Fibroblast of skin of right biceps (primary cell): ENCODE measurements around the gene ATG7.

Experiments
- DNase-seq: peaks from one replicate; pipeline ENCODE4 v3.0.0-alpha.2; 2013

ATG7 gene

GRCh38 chr3:11556851-11557644 is 284.9 kb downstream of the ATG7 start:
- peak; percentile 90 for DNase-seq

DNA sequence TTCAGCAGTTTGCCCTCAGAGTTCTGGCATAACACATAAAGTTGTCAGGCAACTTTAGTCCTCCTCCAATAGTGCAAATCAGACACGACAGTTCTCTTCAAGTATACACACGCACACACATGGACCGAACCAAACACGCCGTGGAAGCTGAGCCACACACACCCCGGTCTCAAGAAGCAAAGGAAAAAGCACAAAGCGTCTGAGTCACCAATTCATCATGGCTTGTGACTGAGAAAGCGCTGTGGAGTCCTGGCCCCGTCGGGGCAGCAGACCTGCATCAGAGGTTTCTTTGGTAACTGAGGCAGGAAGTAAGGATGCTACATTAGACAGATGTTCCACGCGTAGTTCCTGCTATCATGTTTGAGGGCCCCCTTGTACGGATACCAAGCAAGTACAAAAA is 285.8 kb downstream of the ATG7 start:
- peak; percentile 89 for DNase-seq

GRCh38 chr3:11558411-11558903 is 286.3 kb downstream of the ATG7 start:
- no peak for DNase-seq

DNA sequence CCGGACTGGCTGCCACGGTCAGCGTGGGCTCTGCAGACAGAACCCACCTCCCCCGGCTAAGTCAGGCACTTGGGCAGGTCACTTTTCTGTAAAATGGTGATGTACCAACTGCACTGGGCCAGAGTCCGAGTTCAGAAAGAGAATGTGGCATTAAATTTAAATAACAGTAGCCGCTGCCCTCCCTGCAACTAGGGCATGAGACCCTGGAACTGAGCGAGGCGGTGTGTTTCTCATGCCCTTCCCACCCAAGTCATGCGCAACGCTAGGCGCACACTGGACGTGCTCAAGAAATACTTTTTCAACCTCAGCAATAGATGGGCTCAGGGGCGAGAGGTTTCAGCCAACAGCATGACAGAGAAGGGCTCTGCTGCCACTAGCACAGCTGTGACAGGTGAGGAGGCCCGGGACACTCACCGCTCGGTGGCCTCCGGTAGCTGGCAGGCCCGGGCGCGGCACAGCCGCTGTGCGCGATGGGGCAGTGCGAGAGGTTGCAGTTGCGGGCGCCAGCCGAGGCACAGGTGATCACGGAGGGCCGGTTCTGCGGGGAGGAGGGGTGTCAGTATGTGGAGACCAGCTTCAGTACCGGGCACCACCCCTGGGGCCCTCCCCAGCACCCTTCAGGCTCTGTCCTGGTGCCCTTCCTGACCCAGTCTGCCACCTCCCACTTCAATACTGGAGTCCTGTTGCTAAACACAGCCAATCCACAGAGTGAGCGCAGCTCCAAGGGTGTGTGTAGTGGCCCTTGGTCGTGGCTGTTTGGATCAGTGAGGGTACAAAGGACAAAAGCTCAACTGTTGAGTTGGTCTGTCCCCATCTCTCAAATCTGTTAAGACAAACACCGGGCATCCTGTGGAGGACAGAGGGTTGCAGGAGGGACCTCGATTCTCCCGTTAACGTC is 287.0 kb downstream of the ATG7 start:
- no peak for DNase-seq

DNA sequence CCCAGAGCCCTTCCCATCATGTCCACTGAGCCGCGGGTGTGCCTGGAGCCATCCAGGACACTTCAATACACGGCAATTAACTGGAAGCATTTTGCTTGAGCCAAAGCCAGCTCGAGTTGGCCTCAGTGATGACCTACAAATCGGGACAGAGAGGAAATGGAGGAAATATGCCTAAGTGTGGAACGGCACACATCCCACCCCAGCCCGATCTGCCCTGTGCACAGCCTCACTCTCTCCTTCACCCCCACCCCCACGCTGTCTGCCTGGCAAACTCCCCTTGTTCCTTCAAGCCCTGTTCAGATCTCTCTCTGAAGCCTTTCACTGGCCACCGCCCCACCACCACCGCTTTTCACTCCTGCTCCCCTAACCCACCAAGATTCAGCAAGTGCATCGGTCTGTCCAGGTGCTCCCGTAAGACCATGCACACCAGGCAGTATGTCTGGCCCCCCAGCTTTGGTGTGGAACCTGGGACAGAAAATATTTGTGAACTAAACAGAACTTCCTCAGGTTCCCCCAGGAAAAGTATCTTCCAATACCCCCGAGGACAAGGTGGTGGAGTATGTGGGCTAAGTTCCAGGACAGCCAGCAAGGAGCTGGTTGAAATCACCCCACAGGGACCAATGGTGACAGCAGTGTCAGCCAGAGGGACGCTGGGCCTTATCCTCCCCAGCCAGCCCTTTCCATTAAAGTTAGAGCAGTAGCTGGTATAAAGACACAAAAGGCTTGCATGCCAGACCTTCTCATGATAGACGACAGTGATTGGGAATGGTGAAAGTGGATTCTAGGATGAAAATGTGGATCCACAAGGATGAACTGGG is 287.8 kb downstream of the ATG7 start:
- DNase-seq = no peak

GRCh38 chr3:11560746-11561145 is 288.5 kb downstream of the ATG7 start:
- no peak for DNase-seq

DNA sequence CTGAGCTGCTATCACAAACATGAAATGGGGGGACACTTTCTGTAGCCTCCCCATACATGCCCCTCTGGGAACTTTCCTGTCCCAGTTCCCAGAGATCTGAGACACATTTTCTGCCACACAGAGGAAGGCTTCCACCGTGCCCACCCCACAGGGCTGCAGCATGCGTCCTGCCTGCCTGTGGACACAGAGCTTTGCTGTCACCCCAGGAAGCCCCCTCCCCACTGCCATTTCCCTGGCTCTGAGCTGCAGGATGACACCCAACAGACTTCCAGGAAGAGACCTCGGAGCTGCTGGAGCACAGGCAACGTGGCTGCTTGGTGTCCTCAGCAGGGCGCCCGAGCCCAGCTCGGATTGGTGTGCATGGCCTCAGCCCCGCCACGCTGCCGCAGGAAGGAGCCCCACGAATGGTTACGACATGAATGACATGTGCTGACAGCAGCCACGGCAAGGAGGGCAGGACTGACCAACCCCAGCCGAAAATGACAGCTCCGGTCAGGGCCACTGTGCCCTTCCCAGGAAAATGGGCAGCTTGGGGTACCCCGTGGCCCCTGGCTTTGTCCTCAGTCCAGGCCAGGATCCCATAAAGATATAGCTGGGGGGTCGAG is 290.2 kb downstream of the ATG7 start:
- DNase-seq = no peak

- no peak for DNase-seq
These were observed 291.1 kb downstream of the ATG7 start for GRCh38 chr3:11563159-11563864.

DNA sequence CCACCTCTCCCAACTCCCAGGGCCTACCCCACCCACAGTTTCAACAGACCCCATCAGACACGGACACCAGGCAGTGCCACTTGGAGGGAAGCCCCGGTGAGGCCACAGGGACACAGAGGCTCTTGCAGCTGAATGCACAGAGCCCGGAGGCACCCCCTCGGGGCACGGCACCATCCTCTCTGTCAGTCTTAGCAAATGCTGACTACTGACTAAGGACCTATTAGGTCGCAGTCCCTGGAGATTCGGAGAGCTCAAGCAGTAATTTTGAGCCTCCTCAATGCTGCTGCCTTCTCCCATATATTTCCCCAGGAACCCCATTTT is 291.6 kb downstream of the ATG7 start:
- DNase-seq = no peak

- DNase-seq = no peak
These were observed 292.4 kb downstream of the ATG7 start for GRCh38 chr3:11564577-11565001.

- DNase-seq = no peak
These were observed 292.9 kb downstream of the ATG7 start for GRCh38 chr3:11565072-11565471.

GRCh38 chr3:11565492-11565891 is 293.3 kb downstream of the ATG7 start:
- DNase-seq = no peak

DNA sequence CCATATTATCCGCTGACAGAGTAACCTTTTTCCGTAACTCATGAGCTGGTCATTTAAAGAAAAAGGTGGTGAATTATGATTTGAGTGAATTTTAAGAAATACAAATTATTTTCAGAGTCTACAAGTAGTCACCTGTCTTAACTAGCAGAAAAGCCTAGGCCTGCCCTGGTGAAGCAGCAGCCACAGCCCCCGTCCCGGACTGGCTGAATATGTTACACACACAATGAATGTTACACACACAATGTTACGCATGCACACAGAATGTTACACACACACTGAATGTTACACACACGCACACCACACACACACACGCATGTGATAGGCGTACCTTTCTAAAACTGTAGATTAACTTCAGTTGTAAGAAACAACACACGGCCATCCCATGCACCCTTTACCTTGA is 293.7 kb downstream of the ATG7 start:
- DNase-seq = no peak

- DNase-seq = no peak
These were observed 294.3 kb downstream of the ATG7 start for GRCh38 chr3:11566478-11566877.

DNA sequence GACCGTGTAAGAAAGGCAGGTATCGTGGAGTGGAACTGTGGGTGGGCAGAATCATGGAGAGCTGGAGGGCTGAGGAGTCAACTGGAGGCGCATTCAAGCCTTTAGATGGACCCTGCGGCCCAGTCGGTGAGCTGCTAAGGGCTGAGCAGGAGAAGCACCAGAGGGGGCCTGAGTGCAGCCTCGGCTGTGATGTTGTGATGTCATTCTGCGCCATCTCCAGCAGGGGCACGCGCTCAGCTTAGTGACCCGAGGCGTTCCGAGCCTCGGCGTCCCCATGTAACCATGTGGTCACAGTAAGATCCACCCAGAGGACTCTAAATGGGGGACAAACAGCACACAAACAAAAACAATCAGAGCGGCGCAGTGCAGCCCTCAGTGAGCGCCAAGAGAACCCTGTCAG is 294.7 kb downstream of the ATG7 start:
- DNase-seq = no peak

GRCh38 chr3:11567516-11568467 is 295.6 kb downstream of the ATG7 start:
- DNase-seq = peak; percentile 68

DNA sequence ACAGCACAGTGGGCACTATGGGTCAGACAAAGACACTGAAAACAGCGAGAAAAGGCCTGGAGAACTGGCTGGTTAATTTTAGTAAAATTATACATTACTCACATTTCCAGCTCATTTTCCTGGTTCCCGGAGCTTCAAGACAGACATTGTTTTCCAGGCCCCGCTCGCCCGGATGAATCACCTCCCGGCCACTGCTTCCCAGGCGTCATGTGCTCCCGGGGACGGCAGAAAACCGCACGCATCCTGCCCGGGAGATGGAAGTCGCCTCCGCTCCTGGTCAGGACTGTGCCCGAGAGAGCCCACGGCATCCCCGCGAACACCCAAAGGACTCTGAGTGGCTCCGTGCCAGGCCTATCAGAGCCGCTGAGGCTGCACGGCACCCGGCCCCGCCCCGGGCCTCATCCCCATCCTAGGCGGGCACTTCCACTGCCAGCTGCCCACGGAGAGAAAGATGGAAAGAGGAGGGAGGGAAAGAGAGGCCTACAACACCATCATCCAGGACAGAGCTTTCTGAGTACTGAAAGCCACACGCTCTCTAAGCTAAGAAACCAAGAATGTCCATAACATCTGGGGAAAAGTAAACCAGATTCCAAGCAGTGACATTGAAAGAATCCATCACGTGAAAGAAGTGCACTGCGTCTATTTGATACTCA is 296.4 kb downstream of the ATG7 start:
- peak; percentile 95 for DNase-seq

DNA sequence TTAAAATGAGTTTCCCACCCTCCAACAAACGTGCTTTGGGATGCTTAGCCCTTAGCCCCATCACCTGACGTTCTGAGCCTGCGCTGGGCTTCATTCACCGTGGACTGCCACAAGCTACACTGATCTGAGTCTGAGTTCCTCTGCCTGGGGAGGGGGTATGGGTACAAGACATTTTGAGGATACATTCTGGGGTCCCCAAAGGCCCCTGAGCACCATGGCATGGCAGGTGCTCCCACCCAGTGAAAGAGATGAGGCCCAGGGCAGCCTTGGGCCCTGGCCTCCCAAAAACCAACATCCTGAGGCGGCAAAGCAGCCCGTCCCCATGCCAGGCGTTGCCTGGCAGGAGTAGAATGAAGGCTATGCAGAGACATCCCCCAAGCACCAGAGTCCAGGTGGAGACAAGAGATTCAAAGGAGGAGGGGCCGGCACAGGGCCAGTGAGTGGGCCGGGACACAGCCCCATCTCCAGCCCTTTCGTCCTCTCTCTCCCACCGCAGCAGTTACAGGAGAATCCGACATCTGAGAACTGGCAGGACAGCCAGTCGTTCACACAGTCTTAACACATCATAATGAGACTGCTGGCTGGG is 297.1 kb downstream of the ATG7 start:
- DNase-seq = no peak

DNA sequence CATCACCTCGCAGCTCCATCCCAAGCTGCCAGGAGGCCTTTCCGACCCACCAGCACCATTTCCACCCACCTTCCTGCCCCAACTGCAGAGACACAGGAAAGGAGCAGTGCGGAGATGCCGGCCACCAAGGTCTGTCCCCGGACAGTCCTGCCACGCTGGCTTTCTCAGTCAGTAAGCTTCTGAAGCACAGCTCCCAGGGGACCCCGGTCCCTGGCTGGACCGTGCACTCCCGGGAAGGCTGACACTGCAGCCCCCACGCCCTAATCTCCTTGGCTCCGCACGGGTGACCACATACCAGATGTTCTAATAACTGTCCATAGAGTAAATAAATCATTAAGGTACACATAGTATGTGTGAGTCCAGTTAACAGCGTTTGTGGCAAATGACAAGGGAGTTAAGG is 298.1 kb downstream of the ATG7 start:
- no peak for DNase-seq
